ENCODE data around the gene ZNF689. TPM values are rescaled to one million over a fixed set of nuclear protein-coding genes. Genes with fewer than 3 reads are reported as not detected.

Gene ZNF689
- total and polyA plus RNA-seq, 2 donors (not counting 1 experiment from before 2014, with no cell fraction given): 3.5 to 6.1 TPM

DNA sequence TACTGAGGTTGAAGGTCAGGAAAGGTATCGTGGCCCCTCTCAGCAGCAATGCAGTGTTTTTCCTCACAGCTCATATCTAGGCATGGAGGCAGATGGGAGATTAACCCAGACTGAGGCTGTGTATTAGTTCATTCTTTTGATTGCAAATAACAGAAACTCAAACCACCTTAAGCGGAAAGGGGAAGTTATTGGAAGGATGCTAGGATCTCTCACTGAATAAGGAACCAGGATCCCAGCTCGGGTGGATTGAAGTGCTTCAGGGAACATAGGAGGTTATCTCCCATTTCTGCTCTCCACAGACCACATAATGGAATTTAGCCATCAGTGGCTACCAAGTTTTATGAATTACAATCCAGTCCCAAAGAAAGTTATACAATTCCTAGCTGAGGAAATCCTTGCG is 8.2 kb downstream of the ZNF689 start:
- Histone ChIP-seq H3K4me2 (ENCODE audit: extremely low read depth, insufficient read depth, low read length) (no peak overlapping the region), H3K4me1 (ENCODE audit: control insufficient read depth, extremely low read depth, insufficient read depth, low read length) (peaks cover 6% of the 10 kb centered on the region), H3K79me2 (ENCODE audit: control insufficient read depth, insufficient read depth, low read length) (no peaks in the 10 kb centered on the region), H3K36me3 (ENCODE audit: control insufficient read depth, insufficient read depth, low read length) (peaks cover 12% of the 10 kb centered on the region), H3K4me3 (replicated peaks in 1 of 4; ENCODE audit: control extremely low read depth in 1 of 4, insufficient read depth in 1 of 4, low read depth in 3 of 4, low read length in 4 of 4) (no peak overlapping the region), H2AFZ (ENCODE audit: low read length) (no peak overlapping the region), H4K20me1 (ENCODE audit: control insufficient read depth, extremely low read depth, insufficient read depth, low read length) (no peaks in the 10 kb centered on the region), H3K27ac (ENCODE audit: insufficient read depth, low read length) (no peak overlapping the region), H3K27me3 (ENCODE audit: control insufficient read depth, insufficient read depth, low read length) (no peaks in the 10 kb centered on the region), H3K9ac (ENCODE audit: insufficient read depth, low read length) (no peak overlapping the region), H3K9me3 (ENCODE audit: control insufficient read depth, insufficient read depth, low read depth, low read length) (no peaks in the 10 kb centered on the region)
- DNase-seq (ENCODE audit: low read depth in 2 of 2): no peak
- no peak for TF ChIP-seq EZH2 (IDR thresholded peaks at IDR 0.05; ENCODE audit: low read length, missing control alignments)
- TF ChIP-seq, protein P1, sequence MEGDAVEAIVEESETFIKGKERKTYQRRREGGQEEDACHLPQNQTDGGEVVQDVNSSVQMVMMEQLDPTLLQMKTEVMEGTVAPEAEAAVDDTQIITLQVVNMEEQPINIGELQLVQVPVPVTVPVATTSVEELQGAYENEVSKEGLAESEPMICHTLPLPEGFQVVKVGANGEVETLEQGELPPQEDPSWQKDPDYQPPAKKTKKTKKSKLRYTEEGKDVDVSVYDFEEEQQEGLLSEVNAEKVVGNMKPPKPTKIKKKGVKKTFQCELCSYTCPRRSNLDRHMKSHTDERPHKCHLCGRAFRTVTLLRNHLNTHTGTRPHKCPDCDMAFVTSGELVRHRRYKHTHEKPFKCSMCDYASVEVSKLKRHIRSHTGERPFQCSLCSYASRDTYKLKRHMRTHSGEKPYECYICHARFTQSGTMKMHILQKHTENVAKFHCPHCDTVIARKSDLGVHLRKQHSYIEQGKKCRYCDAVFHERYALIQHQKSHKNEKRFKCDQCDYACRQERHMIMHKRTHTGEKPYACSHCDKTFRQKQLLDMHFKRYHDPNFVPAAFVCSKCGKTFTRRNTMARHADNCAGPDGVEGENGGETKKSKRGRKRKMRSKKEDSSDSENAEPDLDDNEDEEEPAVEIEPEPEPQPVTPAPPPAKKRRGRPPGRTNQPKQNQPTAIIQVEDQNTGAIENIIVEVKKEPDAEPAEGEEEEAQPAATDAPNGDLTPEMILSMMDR (conservative IDR thresholded peaks at IDR 0.05 in 1 of 2, IDR thresholded peaks at IDR 0.05 in 1 of 2; ENCODE audit: low read depth in 1 of 2, low read length in 2 of 2): no peak

DNA sequence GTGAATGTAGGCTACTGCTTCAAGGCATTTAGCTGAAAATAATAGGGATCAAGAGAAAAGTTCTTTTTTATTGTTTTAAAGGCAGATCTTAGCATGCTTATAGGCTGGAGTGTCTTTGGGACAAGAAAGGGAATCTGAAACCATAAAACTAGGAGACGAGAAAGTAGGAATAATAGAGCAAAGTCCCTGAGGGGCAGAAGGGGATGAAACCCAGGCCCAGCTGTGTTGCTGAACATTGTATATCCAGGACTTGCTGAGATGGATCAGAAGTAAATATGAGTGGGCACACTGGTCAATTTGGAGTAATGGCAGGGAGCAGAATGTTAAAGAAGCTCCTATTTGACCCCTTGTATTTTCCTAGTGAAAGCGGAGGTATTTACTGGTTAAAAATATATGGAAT is 9.3 kb downstream of the ZNF689 start:
- H3K27me3 ChIP-seq (ENCODE audit: control insufficient read depth, insufficient read depth, low read length): no peaks in the 10 kb centered on the region

DNA sequence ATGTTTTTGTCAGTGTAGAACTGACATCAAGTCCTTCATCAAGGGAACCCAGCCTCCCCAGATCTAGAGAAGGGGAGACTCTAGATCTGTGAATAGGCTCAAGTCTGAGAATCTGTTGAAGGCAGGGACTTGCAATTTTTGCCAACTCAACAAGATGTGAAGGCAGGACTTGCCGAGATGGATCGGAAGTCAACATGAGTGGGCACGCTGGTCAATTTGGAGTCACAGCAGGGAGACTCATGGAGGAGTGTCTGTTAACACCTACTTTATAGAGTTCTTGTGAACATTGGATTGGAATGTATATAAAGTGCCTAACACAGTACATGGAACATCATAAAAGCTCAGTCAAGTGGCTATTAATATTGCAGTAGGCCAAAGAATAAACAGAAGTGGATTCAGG is 10.0 kb downstream of the ZNF689 start:
- peaks cover 12% of the 10 kb centered on the region for H3K36me3 ChIP-seq (ENCODE audit: control insufficient read depth, insufficient read depth, low read length)
- H3K27me3 ChIP-seq (ENCODE audit: control insufficient read depth, insufficient read depth, low read length): no peaks in the 10 kb centered on the region
- no peak for DNase-seq (ENCODE audit: low read depth in 2 of 2)
- H3K4me1 ChIP-seq (ENCODE audit: control insufficient read depth, extremely low read depth, insufficient read depth, low read length): peaks cover 6% of the 10 kb centered on the region
- no peaks in the 10 kb centered on the region for H4K20me1 ChIP-seq (ENCODE audit: control insufficient read depth, extremely low read depth, insufficient read depth, low read length)
- H3K9me3 ChIP-seq (ENCODE audit: control insufficient read depth, insufficient read depth, low read depth, low read length): no peaks in the 10 kb centered on the region
- H3K79me2 ChIP-seq (ENCODE audit: control insufficient read depth, insufficient read depth, low read length): no peaks in the 10 kb centered on the region
- no peak overlapping the region for H2AFZ ChIP-seq (ENCODE audit: low read length)
- H3K4me2 ChIP-seq (ENCODE audit: extremely low read depth, insufficient read depth, low read length): no peak overlapping the region
- H3K4me3 ChIP-seq (replicated peaks in 1 of 4; ENCODE audit: control extremely low read depth in 1 of 4, insufficient read depth in 1 of 4, low read depth in 3 of 4, low read length in 4 of 4): no peak overlapping the region
- TF ChIP-seq, protein P1 (conservative IDR thresholded peaks at IDR 0.05 in 1 of 2, IDR thresholded peaks at IDR 0.05 in 1 of 2; ENCODE audit: low read depth in 1 of 2, low read length in 2 of 2): no peak
- TF ChIP-seq EZH2 (IDR thresholded peaks at IDR 0.05; ENCODE audit: low read length, missing control alignments): no peak
- no peak overlapping the region for H3K27ac ChIP-seq (ENCODE audit: insufficient read depth, low read length)
- no peak overlapping the region for H3K9ac ChIP-seq (ENCODE audit: insufficient read depth, low read length)

More for the DNA sequence above, 9.3 kb downstream of the ZNF689 start:
- no peaks in the 10 kb centered on the region for H4K20me1 ChIP-seq (ENCODE audit: control insufficient read depth, extremely low read depth, insufficient read depth, low read length)
- no peak overlapping the region for H2AFZ ChIP-seq (ENCODE audit: low read length)
- H3K36me3 ChIP-seq (ENCODE audit: control insufficient read depth, insufficient read depth, low read length): peaks cover 12% of the 10 kb centered on the region
- DNase-seq (ENCODE audit: low read depth in 2 of 2): no peak
- no peak overlapping the region for H3K27ac ChIP-seq (ENCODE audit: insufficient read depth, low read length)
- peaks cover 6% of the 10 kb centered on the region for H3K4me1 ChIP-seq (ENCODE audit: control insufficient read depth, extremely low read depth, insufficient read depth, low read length)
- H3K79me2 ChIP-seq (ENCODE audit: control insufficient read depth, insufficient read depth, low read length): no peaks in the 10 kb centered on the region
- H3K9me3 ChIP-seq (ENCODE audit: control insufficient read depth, insufficient read depth, low read depth, low read length): no peaks in the 10 kb centered on the region
- H3K4me3 ChIP-seq (replicated peaks in 1 of 4; ENCODE audit: control extremely low read depth in 1 of 4, insufficient read depth in 1 of 4, low read depth in 3 of 4, low read length in 4 of 4): no peak overlapping the region
- no peak overlapping the region for H3K4me2 ChIP-seq (ENCODE audit: extremely low read depth, insufficient read depth, low read length)
- no peak overlapping the region for H3K9ac ChIP-seq (ENCODE audit: insufficient read depth, low read length)
- TF ChIP-seq EZH2 (IDR thresholded peaks at IDR 0.05; ENCODE audit: low read length, missing control alignments): no peak
- TF ChIP-seq, protein P1 (conservative IDR thresholded peaks at IDR 0.05 in 1 of 2, IDR thresholded peaks at IDR 0.05 in 1 of 2; ENCODE audit: low read depth in 1 of 2, low read length in 2 of 2): no peak

Data from fibroblast of lung (primary cell).